ENCODE data around the gene SLC12A3. TPM values are rescaled to one million over a fixed set of nuclear protein-coding genes. Genes with fewer than 3 reads are reported as not detected.

The SLC12A3 gene
- total and polyA plus RNA-seq, 2 of the 8 experiments (the other 6 are each of a cell fraction or from before 2014, with no cell fraction given): not detected

DNA sequence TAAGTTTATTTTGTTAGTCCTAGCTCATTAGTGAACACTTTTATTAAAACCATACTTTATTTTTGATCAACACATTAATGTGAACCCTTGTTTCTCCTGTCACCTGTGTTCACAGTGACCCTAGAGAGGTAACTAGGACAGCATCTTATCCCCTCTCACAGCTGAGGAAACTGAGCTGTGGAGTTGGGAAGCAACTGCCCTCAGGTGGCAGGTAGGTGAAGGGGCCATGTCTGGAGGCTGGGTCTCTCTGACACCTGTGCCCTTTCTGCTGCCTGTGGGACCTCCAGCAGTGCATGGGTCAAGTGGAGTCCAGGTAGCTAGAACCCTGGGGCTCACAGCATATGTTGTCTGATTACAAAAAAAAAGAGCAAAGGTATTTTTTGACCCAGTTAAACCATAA, 22.9 kb upstream of the SLC12A3 start (continued):
- TF ChIP-seq BRCA1 (IDR thresholded peaks at IDR 0.05; ENCODE audit: low read depth, low read length) (no peak), TAF7 (optimal IDR thresholded peaks at IDR 0.05; ENCODE audit: borderline replicate concordance, low read depth, low read length) (no peak), SIRT6 (IDR thresholded peaks at IDR 0.05; ENCODE audit: low read length) (no peak), RBBP5 (IDR thresholded peaks at IDR 0.05; ENCODE audit: borderline replicate concordance, low read depth, low read length) (no peak), NRF1 (IDR thresholded peaks at IDR 0.05; ENCODE audit: low read depth, low read length) (no peak), POLR2AphosphoS5 (IDR thresholded peaks at IDR 0.05; ENCODE audit: low read depth, low read length) (no peak), KDM4A (IDR thresholded peaks at IDR 0.05; ENCODE audit: low read depth, low read length, severe bottlenecking) (no peak)

Data from H1 (cell line).